SU-DHL-6 (cell line): Measurements from ENCODE around the gene OR52E4.

Experiments used
- H2AFZ ChIP-seq: fragments of 200-600 bp; sonication (generic); 2 replicates; pipeline ENCODE4 v1.6.1; 2014; ENCODE audit warnings: low read depth, mild to moderate bottlenecking, moderate library complexity, mixed read lengths, antibody characterized with exemption, low read length; ENCODE audit not compliant: severe bottlenecking
- H3F3A ChIP-seq: fragments of 200-600 bp; shearing (Covaris generic); 2 replicates; pipeline ENCODE4 v1.6.0; 2016; ENCODE audit warnings: antibody characterized with exemption, mild to moderate bottlenecking; ENCODE audit not compliant: insufficient read depth
- H3K27ac ChIP-seq: fragments of 200-600 bp; sonication (generic); 2 replicates; pipeline ENCODE4 v1.5.1; 2016; ENCODE audit warnings: low read depth, mild to moderate bottlenecking, low read length, moderate library complexity, mixed read lengths
- H3K27me3 ChIP-seq: fragments of 200-600 bp; sonication (generic), shearing (Covaris generic); 2 replicates; pipeline ENCODE4 v1.6.0; 2014; ENCODE audit warnings: mild to moderate bottlenecking, low read length
- H3K36me3 ChIP-seq: fragments of 200-600 bp; sonication (generic); 2 replicates; pipeline ENCODE4 v1.6.1; 2014; ENCODE audit warnings: mild to moderate bottlenecking, low read length, mixed read lengths
- H3K4me2 ChIP-seq: fragments of 300-600, 200-600 bp; shearing (Covaris generic), sonication (generic); 2 replicates; pipeline ENCODE4 v1.6.0; 2014; ENCODE audit warnings: low read length, low read depth, mild to moderate bottlenecking; ENCODE audit not compliant: poor library complexity, severe bottlenecking
- H3K4me3 ChIP-seq: fragments of 200-600 bp; sonication (generic); 2 replicates; pipeline ENCODE4 v1.5.1; 2014; ENCODE audit warnings: antibody characterized with exemption, low read length, mild to moderate bottlenecking, mixed read lengths; ENCODE audit not compliant: insufficient read depth, poor library complexity, severe bottlenecking
- H3K79me2 ChIP-seq: fragments of 200-600 bp; sonication (generic); 2 replicates; pipeline ENCODE4 v1.6.1; 2014; ENCODE audit warnings: mild to moderate bottlenecking, low read length, moderate library complexity; ENCODE audit not compliant: insufficient read depth
- H3K9ac ChIP-seq: fragments of 200-600 bp; sonication (generic); 2 replicates; pipeline ENCODE4 v1.7.0; 2014; ENCODE audit warnings: mild to moderate bottlenecking, low read length
- H3K9me2 ChIP-seq: fragments of 200-600 bp; sonication (generic); replicated peaks from 2 replicates; pipeline ENCODE4 v1.6.1; 2014; ENCODE audit warnings: low read length; ENCODE audit not compliant: insufficient read depth
- H3K9me3 ChIP-seq: fragments of 200-600 bp; sonication (generic); 2 replicates; pipeline ENCODE4 v1.6.1; 2014; ENCODE audit warnings: low read length, mixed read lengths; ENCODE audit not compliant: insufficient read depth
- H4K20me1 ChIP-seq: fragments of 200-600 bp; sonication (generic); 2 replicates; pipeline ENCODE4 v1.6.1; 2014; ENCODE audit warnings: low read depth, mild to moderate bottlenecking, antibody characterized with exemption, low read length, moderate library complexity, mixed read lengths
- EZH2phosphoT487 ChIP-seq: fragments of 200-600 bp; sonication (generic), shearing (Covaris generic); conservative IDR thresholded peaks from 2 replicates; pipeline ENCODE4 v1.6.1; 2018; ENCODE audit warnings: mild to moderate bottlenecking, antibody characterized with exemption, low read length, moderate library complexity, mixed read lengths
- TF ChIP-seq, protein P1 (sequence below): fragments of 200-600 bp; sonication (generic); IDR thresholded peaks from one replicate; pipeline ENCODE4 v1.5.1; 2017; ENCODE audit warnings: antibody characterized with exemption, mild to moderate bottlenecking, low read length, moderate library complexity; ENCODE audit not compliant: insufficient read depth, poor library complexity, severe bottlenecking

OR52E4 gene

DNA sequence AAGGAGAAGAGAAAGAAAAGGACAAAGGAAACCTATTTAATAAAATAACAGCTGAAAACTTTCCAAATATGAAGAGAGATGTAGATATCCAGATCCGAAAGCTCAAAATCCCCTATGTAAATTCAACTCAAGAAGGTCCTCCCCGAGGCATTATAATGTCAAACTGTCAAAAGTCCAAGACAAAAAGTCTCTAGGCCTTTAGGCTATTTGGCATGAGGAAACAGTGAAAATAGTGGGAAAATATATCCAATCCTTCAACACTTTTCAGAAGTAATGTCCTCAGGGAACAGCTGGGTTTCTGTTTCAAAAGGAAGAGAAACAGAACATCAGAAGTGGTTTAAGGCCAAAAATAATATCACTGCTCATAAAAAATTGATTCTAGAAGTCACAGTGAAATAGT is 1.9 kb upstream of the OR52E4 start:
- TF ChIP-seq EZH2phosphoT487: no peak
- TF ChIP-seq, protein P1, sequence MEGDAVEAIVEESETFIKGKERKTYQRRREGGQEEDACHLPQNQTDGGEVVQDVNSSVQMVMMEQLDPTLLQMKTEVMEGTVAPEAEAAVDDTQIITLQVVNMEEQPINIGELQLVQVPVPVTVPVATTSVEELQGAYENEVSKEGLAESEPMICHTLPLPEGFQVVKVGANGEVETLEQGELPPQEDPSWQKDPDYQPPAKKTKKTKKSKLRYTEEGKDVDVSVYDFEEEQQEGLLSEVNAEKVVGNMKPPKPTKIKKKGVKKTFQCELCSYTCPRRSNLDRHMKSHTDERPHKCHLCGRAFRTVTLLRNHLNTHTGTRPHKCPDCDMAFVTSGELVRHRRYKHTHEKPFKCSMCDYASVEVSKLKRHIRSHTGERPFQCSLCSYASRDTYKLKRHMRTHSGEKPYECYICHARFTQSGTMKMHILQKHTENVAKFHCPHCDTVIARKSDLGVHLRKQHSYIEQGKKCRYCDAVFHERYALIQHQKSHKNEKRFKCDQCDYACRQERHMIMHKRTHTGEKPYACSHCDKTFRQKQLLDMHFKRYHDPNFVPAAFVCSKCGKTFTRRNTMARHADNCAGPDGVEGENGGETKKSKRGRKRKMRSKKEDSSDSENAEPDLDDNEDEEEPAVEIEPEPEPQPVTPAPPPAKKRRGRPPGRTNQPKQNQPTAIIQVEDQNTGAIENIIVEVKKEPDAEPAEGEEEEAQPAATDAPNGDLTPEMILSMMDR: no peak
- H3K9ac ChIP-seq: no peak overlapping the region

DNA sequence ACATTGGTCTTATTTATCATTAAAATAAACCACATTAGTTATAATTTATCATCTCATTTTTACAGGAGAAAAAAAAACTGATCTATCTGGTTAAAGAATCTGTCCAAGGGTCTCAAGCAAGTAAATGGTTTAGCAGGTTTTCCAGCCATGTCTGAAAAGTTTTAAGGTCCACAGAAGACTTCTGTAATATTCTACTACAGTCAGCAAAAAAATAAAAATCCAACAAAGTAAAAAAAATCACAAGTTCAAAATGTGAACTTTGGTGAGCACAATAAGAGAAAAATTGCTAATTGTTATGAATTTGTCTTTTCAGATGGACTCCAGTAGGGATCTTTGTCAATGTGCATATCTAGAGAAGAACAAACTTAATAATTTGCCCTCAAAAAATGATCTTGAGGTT is 1.3 kb downstream of the OR52E4 start:
- H3F3A ChIP-seq: no peaks in the 10 kb centered on the region
- TF ChIP-seq, protein P1: no peak
- TF ChIP-seq EZH2phosphoT487: no peak

More for the DNA sequence above, 1.9 kb upstream of the OR52E4 start:
- no peak overlapping the region for H2AFZ ChIP-seq
- H3K4me2 ChIP-seq: no peak overlapping the region
- no peaks in the 10 kb centered on the region for H3K36me3 ChIP-seq
- H3F3A ChIP-seq: no peaks in the 10 kb centered on the region
- H3K79me2 ChIP-seq: no peaks in the 10 kb centered on the region
- no peaks in the 10 kb centered on the region for H4K20me1 ChIP-seq
- H3K9me3 ChIP-seq: no peaks in the 10 kb centered on the region
- H3K4me3 ChIP-seq: no peak overlapping the region
- H3K27me3 ChIP-seq: no peaks in the 10 kb centered on the region
- no peaks in the 10 kb centered on the region for H3K9me2 ChIP-seq
- H3K27ac ChIP-seq: no peak overlapping the region

DNA sequence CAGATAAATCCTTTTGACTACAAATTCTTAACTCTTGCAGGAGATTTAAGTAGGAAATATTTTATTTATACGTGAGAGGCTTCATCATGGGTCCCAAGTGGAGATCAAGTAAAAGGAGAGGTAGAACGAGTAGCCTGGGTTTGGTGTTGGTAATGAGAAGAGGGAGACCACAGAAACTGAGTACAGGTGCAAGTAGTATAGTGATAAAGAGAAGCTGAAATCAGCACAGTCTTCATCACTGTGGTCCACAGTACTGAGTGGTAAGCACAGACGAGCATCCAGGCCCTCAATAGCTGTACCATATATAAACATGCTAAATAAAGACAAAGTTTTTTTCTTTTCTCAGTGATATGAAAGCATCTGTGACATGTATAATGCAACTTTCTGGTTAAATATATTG is 6.7 kb downstream of the OR52E4 start:
- Histone ChIP-seq H3K79me2 (no peaks in the 10 kb centered on the region), H3K36me3 (no peaks in the 10 kb centered on the region), H3K9me2 (no peaks in the 10 kb centered on the region), H3K27ac (no peak overlapping the region), H3K4me3 (no peak overlapping the region), H4K20me1 (peaks cover 3% of the 10 kb centered on the region; the same call in 1 of the 2 replicates), H3K4me2 (no peak overlapping the region), H3K9me3 (no peaks in the 10 kb centered on the region), H3F3A (no peaks in the 10 kb centered on the region), H3K27me3 (no peaks in the 10 kb centered on the region), H2AFZ (no peak overlapping the region), H3K9ac (no peak overlapping the region)
- TF ChIP-seq EZH2phosphoT487: no peak
- TF ChIP-seq, protein P1: no peak

More for the DNA sequence above, 1.3 kb downstream of the OR52E4 start:
- Histone ChIP-seq H2AFZ (no peak overlapping the region), H3K27me3 (no peaks in the 10 kb centered on the region), H3K9me3 (no peaks in the 10 kb centered on the region), H3K9ac (no peak overlapping the region), H4K20me1 (no peaks in the 10 kb centered on the region), H3K4me3 (no peak overlapping the region), H3K36me3 (no peaks in the 10 kb centered on the region), H3K4me2 (no peak overlapping the region), H3K27ac (no peak overlapping the region), H3K79me2 (no peaks in the 10 kb centered on the region), H3K9me2 (no peaks in the 10 kb centered on the region)

DNA sequence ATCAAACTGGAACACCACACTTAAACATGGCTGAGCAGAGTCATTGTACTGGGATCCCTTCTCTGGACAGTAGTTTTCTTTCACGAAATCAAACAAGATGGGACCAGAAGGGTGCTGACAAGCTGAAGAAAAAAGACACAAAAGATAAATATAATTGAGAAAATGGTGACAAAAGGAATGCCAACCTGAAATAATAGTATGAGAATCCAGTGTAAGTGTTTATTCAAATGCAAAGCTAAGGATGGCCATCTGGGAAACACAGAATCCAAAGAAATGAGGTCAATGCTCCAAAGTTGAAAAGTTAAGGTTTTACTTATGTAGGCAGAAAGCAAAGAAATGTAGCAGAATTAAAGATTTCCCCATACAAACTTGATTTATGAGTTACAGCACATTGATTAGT is 7.2 kb downstream of the OR52E4 start:
- Histone ChIP-seq H3K9me2 (no peaks in the 10 kb centered on the region), H3K79me2 (no peaks in the 10 kb centered on the region), H2AFZ (no peak overlapping the region), H4K20me1 (peaks cover 5% of the 10 kb centered on the region; the same call in 1 of the 2 replicates), H3K27ac (no peak overlapping the region), H3K4me2 (no peak overlapping the region), H3F3A (no peaks in the 10 kb centered on the region), H3K9me3 (no peaks in the 10 kb centered on the region), H3K36me3 (no peaks in the 10 kb centered on the region), H3K9ac (no peak overlapping the region), H3K27me3 (no peaks in the 10 kb centered on the region), H3K4me3 (no peak overlapping the region)
- TF ChIP-seq, protein P1: no peak
- no peak for TF ChIP-seq EZH2phosphoT487
